H1 (cell line): ENCODE results near the gene SESN2. TPM values are rescaled to one million over a fixed set of nuclear protein-coding genes. Genes with fewer than 3 reads are reported as not detected.

Source experiments
- CTCF ChIA-PET: fragments of 300-600 bp; sonication (Branson Sonifier 250); formaldehyde crosslinking; loops from one replicate; lab custom pipeline; 2021; ENCODE audit not compliant: partially characterized antibody; lab: Charles Lee
- POLR2A ChIA-PET: fragments of 300-600 bp; sonication (Branson Sonifier 250); formaldehyde crosslinking; loops from one replicate; lab custom pipeline; 2021; ENCODE audit warnings: inconsistent platforms; ENCODE audit not compliant: partially characterized antibody; lab: Charles Lee
- DNase-seq, 2 experiments: peaks; one replicate each; pipeline versions ENCODE4 v3.0.0 to v3.0.0-alpha.2; 2010 to 2022; ENCODE audit warnings: low spot score in 2 of 2, low read depth in 1 of 2, mixed read lengths in 1 of 2
- FAIRE-seq: peaks from 2 replicates; lab custom pipeline; 2011; peaks lifted over from hg19 to GRCh38; lab: Jason Lieb, UNC
- H2AFZ ChIP-seq: 2 replicates; pipeline ENCODE4 v1.8.1; 2012; ENCODE audit warnings: low read length, inconsistent platforms
- H2AK5ac ChIP-seq: 2 replicates; pipeline ENCODE4 v1.6.1; 2013; ENCODE audit warnings: low read depth, low read length
- H2BK120ac ChIP-seq: replicated peaks from 2 replicates; pipeline ENCODE3; 2013; ENCODE audit warnings: low read depth, low read length, inconsistent platforms
- H2BK12ac ChIP-seq: 2 replicates; pipeline ENCODE4 v1.6.1; 2013; ENCODE audit warnings: low read depth, low read length
- H2BK15ac ChIP-seq: 2 replicates; pipeline ENCODE4 v1.6.1; 2013; ENCODE audit warnings: low read length
- H2BK20ac ChIP-seq: 2 replicates; pipeline ENCODE4 v1.6.1; 2013; ENCODE audit warnings: low read length
- H2BK5ac ChIP-seq: 2 replicates; pipeline ENCODE4 v1.6.1; 2013; ENCODE audit warnings: low read depth, low read length
- H3K14ac ChIP-seq: 2 replicates; pipeline ENCODE4 v1.6.1; 2013; ENCODE audit warnings: inconsistent platforms; ENCODE audit not compliant: insufficient read length
- H3K18ac ChIP-seq: 2 replicates; pipeline ENCODE4 v1.6.1; 2013; ENCODE audit warnings: low read length; ENCODE audit errors: extremely low read depth
- H3K23ac ChIP-seq: 2 replicates; pipeline ENCODE4 v1.6.1; 2013; ENCODE audit warnings: inconsistent platforms; ENCODE audit not compliant: insufficient read length
- H3K23me2 ChIP-seq: 2 replicates; pipeline ENCODE4 v1.6.1; 2013; ENCODE audit warnings: low read depth, low read length
- H3K27ac ChIP-seq: 2 replicates; pipeline ENCODE4 v1.6.1; 2011; ENCODE audit warnings: low read depth, low read length, inconsistent platforms
- H3K27me3 ChIP-seq, 4 experiments: replicated peaks in 1 of 4; 1 replicate in 1 of 4; 2 replicates in 3 of 4; pipeline versions ENCODE4 v1.6.1 to v1.8.1; 2011 to 2013; ENCODE audit warnings: low read length in 3 of 4, mild to moderate bottlenecking in 3 of 4, inconsistent platforms in 2 of 4, mixed read lengths in 2 of 4, moderate library complexity in 1 of 4; ENCODE audit not compliant: control insufficient read depth in 3 of 4, insufficient read depth in 3 of 4; ENCODE audit errors: extremely low read depth in 1 of 4
- H3K36me3 ChIP-seq, 4 experiments: 2 replicates each; pipeline versions ENCODE4 v1.6.1 to v1.8.1; 2011 to 2013; ENCODE audit warnings: mild to moderate bottlenecking in 4 of 4, low read length in 3 of 4, moderate library complexity in 2 of 4, control low read depth in 1 of 4, inconsistent platforms in 1 of 4; ENCODE audit not compliant: insufficient read depth in 4 of 4, control insufficient read depth in 2 of 4
- H3K4ac ChIP-seq: replicated peaks from 2 replicates; pipeline ENCODE3; 2013; ENCODE audit warnings: low read length, low read depth, mixed read lengths, inconsistent platforms; ENCODE audit not compliant: insufficient read length
- H3K4me1 ChIP-seq, 4 experiments: replicated peaks in 1 of 4; 1 replicate in 1 of 4; 2 replicates in 3 of 4; pipeline versions ENCODE4 v1.6.1 to v1.8.1; 2011 to 2013; ENCODE audit warnings: low read length in 3 of 4, inconsistent platforms in 2 of 4, mixed read lengths in 1 of 4; ENCODE audit not compliant: insufficient read depth in 4 of 4, control insufficient read depth in 3 of 4
- H3K4me2 ChIP-seq, 2 experiments: 2 replicates each; pipeline versions ENCODE4 v1.6.1 to v1.8.1; 2011 to 2013; ENCODE audit warnings: low read depth in 2 of 2, low read length in 2 of 2, control low read depth in 1 of 2, inconsistent platforms in 1 of 2, mild to moderate bottlenecking in 1 of 2; ENCODE audit not compliant: insufficient read depth in 1 of 2
- H3K4me3 ChIP-seq, 4 experiments: fragments of 200-600, 300-600 bp in 1 of 4; sonication (generic), shearing (Covaris generic), sonication (Bioruptor Twin) in 1 of 4; 2 replicates each; pipeline versions ENCODE4 v1.5.1 to v1.8.1; 2011 to 2016; ENCODE audit warnings: low read length in 4 of 4, low read depth in 3 of 4, control low read depth in 2 of 4, inconsistent platforms in 2 of 4, mild to moderate bottlenecking in 2 of 4, mixed read lengths in 1 of 4, moderate library complexity in 1 of 4; ENCODE audit not compliant: insufficient read depth in 2 of 4; ENCODE audit errors: extremely low read depth in 1 of 4
- H3K56ac ChIP-seq: replicated peaks from 2 replicates; pipeline ENCODE3; 2013; ENCODE audit warnings: low read depth, mild to moderate bottlenecking, mixed read lengths, low read length, inconsistent platforms; ENCODE audit not compliant: insufficient read length
- H3K79me1 ChIP-seq: 2 replicates; pipeline ENCODE4 v1.6.1; 2013; ENCODE audit warnings: low read depth, low read length, control low read depth
- H3K79me2 ChIP-seq, 2 experiments: 2 replicates each; pipeline versions ENCODE4 v1.6.1 to v1.8.1; 2012 to 2013; ENCODE audit warnings: low read length in 2 of 2, mild to moderate bottlenecking in 2 of 2, inconsistent platforms in 1 of 2; ENCODE audit not compliant: insufficient read depth in 2 of 2, control insufficient read depth in 1 of 2
- H3K9ac ChIP-seq, 4 experiments: replicated peaks in 1 of 4; 1 replicate in 1 of 4; 2 replicates in 3 of 4; pipeline versions ENCODE4 v1.6.1 to v1.8.1; 2011 to 2013; ENCODE audit warnings: low read depth in 3 of 4, low read length in 3 of 4, control low read depth in 2 of 4, mild to moderate bottlenecking in 2 of 4, moderate library complexity in 2 of 4, inconsistent platforms in 1 of 4; ENCODE audit errors: extremely low read depth in 1 of 4
- H3K9me3 ChIP-seq, 2 experiments: 2 replicates each; pipeline versions ENCODE4 v1.6.1 to v1.8.1; 2012 to 2013; ENCODE audit warnings: mild to moderate bottlenecking in 2 of 2, moderate library complexity in 2 of 2, control low read depth in 1 of 2, inconsistent platforms in 1 of 2, low read depth in 1 of 2, low read length in 1 of 2, mixed read lengths in 1 of 2; ENCODE audit not compliant: insufficient read depth in 2 of 2
- H4K20me1 ChIP-seq, 2 experiments: replicated peaks in 1 of 2; 2 replicates each; pipeline versions ENCODE3 to v1.8.1; 2011 to 2013; ENCODE audit warnings: inconsistent platforms in 2 of 2, low read length in 2 of 2, mild to moderate bottlenecking in 1 of 2; ENCODE audit not compliant: insufficient read depth in 2 of 2, control insufficient read depth in 1 of 2
- H4K5ac ChIP-seq: 2 replicates; pipeline ENCODE4 v1.6.1; 2013; ENCODE audit warnings: low read length, low read depth, mixed read lengths, inconsistent platforms; ENCODE audit not compliant: insufficient read length
- H4K8ac ChIP-seq: 2 replicates; pipeline ENCODE4 v1.8.0; 2013; ENCODE audit warnings: mild to moderate bottlenecking, moderate library complexity, low read length, inconsistent platforms; ENCODE audit not compliant: insufficient read depth; ENCODE audit errors: extremely low read depth
- H4K91ac ChIP-seq: replicated peaks from 2 replicates; pipeline ENCODE3; 2013; ENCODE audit warnings: low read length, mixed read lengths, inconsistent platforms; ENCODE audit not compliant: insufficient read length
- GTF2F1 ChIP-seq: IDR thresholded peaks from 2 replicates; pipeline ENCODE4 v1.6.1; 2012; ENCODE audit warnings: low read depth, low read length, improper control_type of control experiment, borderline replicate concordance
- PHF8 ChIP-seq: fragments of 200-600 bp; sonication (generic); conservative IDR thresholded peaks from 2 replicates; pipeline ENCODE4 v1.7.1; 2012; ENCODE audit warnings: low read depth, mild to moderate bottlenecking, inconsistent platforms, low read length, moderate library complexity
- RAD21 ChIP-seq, 2 experiments: IDR thresholded peaks in 1 of 2; conservative IDR thresholded peaks in 1 of 2; 2 replicates each; pipeline ENCODE4 v1.6.1; 2011; ENCODE audit warnings: low read depth in 2 of 2, low read length in 2 of 2, improper control_type of control experiment in 1 of 2, inconsistent platforms in 1 of 2, mild to moderate bottlenecking in 1 of 2, moderate library complexity in 1 of 2
- RBBP5 ChIP-seq: IDR thresholded peaks from 2 replicates; pipeline ENCODE4 v1.7.1; 2012; ENCODE audit warnings: low read depth, mild to moderate bottlenecking, inconsistent platforms, low read length, moderate library complexity, borderline replicate concordance
- TEAD4 ChIP-seq: IDR thresholded peaks from 2 replicates; pipeline ENCODE4 v1.6.1; 2012; ENCODE audit warnings: low read depth, low read length, inconsistent platforms, mixed read lengths
- WGBS, 2 experiments: shearing (Covaris generic) in 1 of 2; methylation state at CpG; one replicate each; pipeline versions ENCODE4 v1.1.6 to v1.1.7; 2013 to 2015; ENCODE audit warnings: low lambda C conversion rate in 2 of 2, mixed read lengths in 2 of 2, inconsistent platforms in 1 of 2, low coverage in 1 of 2, missing lambda C conversion rate in 1 of 2; ENCODE audit not compliant: insufficient replicate concordance in 2 of 2, insufficient coverage in 1 of 2, insufficient read length in 1 of 2; ENCODE audit errors: extremely low coverage in 1 of 2, missing lambda C conversion rate in 1 of 2; 5-methylcytosine and 5-hydroxymethylcytosine counted together
- polyA plus RNA-seq, 7 experiments: library from polyadenylated mRNA; depleted of rRNA in 3 of 7; stranded (reverse) in 5 of 7; unstranded in 2 of 7; fragments of >200 nt in 5 of 7; fragments of 200-250 nt in 2 of 7; gene quantifications; 1 replicate in 5 of 7; 2 replicates in 1 of 7; 4 replicates in 1 of 7; pipeline versions ENCODE4 v1.2.1 to v1.2.3, GENCODE V29; 2011 to 2013; ENCODE audit warnings: missing spikeins in 2 of 7, mixed read lengths in 2 of 7
- total RNA-seq: library from RNA; stranded (reverse); fragmentation: NEBNext Ultra II Directional; extraction: Animal tissue kit (Norgen Biotek cat#: 25700); gene quantifications from 2 replicates; pipeline ENCODE4 v1.2.1, GENCODE V29; 2021
- TF ChIP-seq, protein P1 (sequence below), 3 experiments: IDR thresholded peaks; 1 replicate in 2 of 3; 2 replicates in 1 of 3; pipeline versions ENCODE4 v1.5.1 to v1.6.1; 2011; ENCODE audit warnings: low read length in 3 of 3, mild to moderate bottlenecking in 3 of 3, inconsistent platforms in 2 of 3, low read depth in 1 of 3, moderate library complexity in 1 of 3; ENCODE audit not compliant: insufficient read depth in 1 of 3; ENCODE audit errors: control extremely low read depth in 1 of 3

Gene SESN2
- total and polyA plus RNA-seq, 2 of the 8 experiments (the other 6 are each of a cell fraction or from before 2014, with no cell fraction given), result 25.1 to 33.0 TPM

DNA sequence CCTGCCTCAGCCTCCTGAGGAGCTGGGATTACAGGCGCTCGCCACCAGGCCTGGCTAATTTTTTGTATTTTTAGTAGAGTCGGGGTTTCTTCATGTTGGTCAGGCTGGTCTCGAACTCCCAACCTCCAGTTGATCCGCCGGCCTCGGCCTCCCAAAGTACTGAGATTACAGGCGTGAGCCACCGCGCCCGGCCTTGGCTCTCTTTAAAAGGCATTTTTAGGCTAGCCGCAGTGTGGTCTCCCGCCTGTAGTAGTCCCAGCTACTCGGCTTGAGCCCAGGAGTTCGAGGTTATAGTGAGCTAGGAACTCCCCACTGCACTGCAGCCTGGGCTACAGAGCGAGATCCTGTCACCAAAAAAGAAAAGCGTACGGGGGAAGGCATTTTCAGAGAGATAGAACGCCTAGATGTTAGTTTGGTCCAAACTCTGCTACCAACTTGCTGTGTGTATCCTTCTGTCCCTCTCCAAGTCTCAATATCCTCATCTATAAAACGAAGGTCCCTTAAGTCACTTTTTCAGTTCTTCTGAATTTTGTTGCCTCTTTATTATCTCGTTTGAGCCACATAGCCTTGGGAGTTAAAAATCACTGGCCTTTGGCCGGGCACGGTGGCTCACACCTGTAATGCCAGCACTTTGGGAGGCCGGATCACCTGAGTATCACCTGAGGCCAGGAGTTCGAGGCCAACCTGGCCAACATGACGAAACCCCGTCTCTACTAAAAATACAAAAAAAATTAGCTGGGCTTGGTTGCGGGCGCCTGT is 70.3 kb downstream of the SESN2 start:
- no peak overlapping the region for H2BK15ac ChIP-seq
- peak overlapping the region; percentile 57 to 60 for H3K4me2 ChIP-seq
- ChIA-PET POLR2A (interaction anchor here (0.7 to 3.6 kb wide), 24 partner anchors 8 to 443 kb away, joined by 3 to 29 read pairs (median 4); partner anchors contain the start of genes EYA3, PHACTR4, RCC1 and RNU11), CTCF (interaction anchor here (0.6 to 3.0 kb wide), 7 partner anchors 11 to 437 kb away, joined by 3 to 14 read pairs (median 4); no protein-coding TSS in a partner anchor)
- FAIRE-seq, result no peak
- H3K4ac ChIP-seq, result no peak overlapping the region
- H3K27me3 ChIP-seq, result no peaks in the 10 kb centered on the region; a peak in 1 of 7 replicates
- no peak overlapping the region for H3K14ac ChIP-seq
- H4K8ac ChIP-seq, result no peak overlapping the region; the same call in 1 of the 2 replicates
- no peak overlapping the region for H2AFZ ChIP-seq
- 0 out of 2 replicates have a peak, but pooled peaks cover 2% of the 10 kb centered on the region for H3K23me2 ChIP-seq
- no peaks in the 10 kb centered on the region; a peak in 1 of 7 replicates for H3K4me1 ChIP-seq
- peak overlapping the region; percentile 49 to 74 (median 72) for H3K4me3 ChIP-seq
- no peak overlapping the region for H2BK20ac ChIP-seq
- no peaks in the 10 kb centered on the region for H3K79me1 ChIP-seq
- H3K23ac ChIP-seq, result no peak overlapping the region
- no peaks in the 10 kb centered on the region for H3K9me3 ChIP-seq
- H3K56ac ChIP-seq, result no peak overlapping the region
- peak overlapping the region; percentile 55; the same call in 1 of the 2 replicates for H3K27ac ChIP-seq
- no peak overlapping the region for H4K91ac ChIP-seq
- peak in 1 of 2 experiments; percentile 56 for DNase-seq
- no peak overlapping the region; the same call in 1 of the 2 replicates for H2BK5ac ChIP-seq
- WGBS, 2 experiments, result 58% methylated on average over 29 of the region's 29 CpGs; no CpG with 5 or more reads in 1 of the 2 experiments
- peak overlapping the region; percentile 40 to 76 (median 68) for H3K9ac ChIP-seq
- no peak overlapping the region for H3K18ac ChIP-seq
- TF ChIP-seq TEAD4 (no peak), RBBP5 (0 out of 2 replicates have a peak, but pooled peaks have one; percentile 42), GTF2F1 (no peak), RAD21 (IDR thresholded peaks at IDR 0.05 in 1 of 2, conservative IDR thresholded peaks at IDR 0.05 in 1 of 2; ENCODE audit: low read depth in 2 of 2, low read length in 2 of 2) (peak in 1 of 2 experiments; percentile 17; a peak in 1 of 4 replicates), PHF8 (peak; percentile 26; the same call in 1 of the 2 replicates)
- TF ChIP-seq, protein P1, sequence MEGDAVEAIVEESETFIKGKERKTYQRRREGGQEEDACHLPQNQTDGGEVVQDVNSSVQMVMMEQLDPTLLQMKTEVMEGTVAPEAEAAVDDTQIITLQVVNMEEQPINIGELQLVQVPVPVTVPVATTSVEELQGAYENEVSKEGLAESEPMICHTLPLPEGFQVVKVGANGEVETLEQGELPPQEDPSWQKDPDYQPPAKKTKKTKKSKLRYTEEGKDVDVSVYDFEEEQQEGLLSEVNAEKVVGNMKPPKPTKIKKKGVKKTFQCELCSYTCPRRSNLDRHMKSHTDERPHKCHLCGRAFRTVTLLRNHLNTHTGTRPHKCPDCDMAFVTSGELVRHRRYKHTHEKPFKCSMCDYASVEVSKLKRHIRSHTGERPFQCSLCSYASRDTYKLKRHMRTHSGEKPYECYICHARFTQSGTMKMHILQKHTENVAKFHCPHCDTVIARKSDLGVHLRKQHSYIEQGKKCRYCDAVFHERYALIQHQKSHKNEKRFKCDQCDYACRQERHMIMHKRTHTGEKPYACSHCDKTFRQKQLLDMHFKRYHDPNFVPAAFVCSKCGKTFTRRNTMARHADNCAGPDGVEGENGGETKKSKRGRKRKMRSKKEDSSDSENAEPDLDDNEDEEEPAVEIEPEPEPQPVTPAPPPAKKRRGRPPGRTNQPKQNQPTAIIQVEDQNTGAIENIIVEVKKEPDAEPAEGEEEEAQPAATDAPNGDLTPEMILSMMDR (IDR thresholded peaks at IDR 0.05; ENCODE audit: control extremely low read depth in 1 of 3, insufficient read depth in 1 of 3, low read depth in 1 of 3, low read length in 3 of 3), result peak in 2 of 3 experiments; percentile 6 to 22; a peak in 2 of 4 replicates
- H3K79me2 ChIP-seq, result no peaks in the 10 kb centered on the region; a peak in 1 of 4 replicates
- H2AK5ac ChIP-seq, result 0 out of 2 replicates have a peak overlapping the region, but pooled peaks have one; percentile 6
- H2BK12ac ChIP-seq, result no peak overlapping the region
- H4K20me1 ChIP-seq, result peaks cover under 1 to 2% of the 10 kb centered on the region in 2 experiments
- H4K5ac ChIP-seq, result no peak overlapping the region
- H3K36me3 ChIP-seq, result peaks cover 4 to 23% (median 10%) of the 10 kb centered on the region in 4 experiments; a peak in 6 of 8 replicates
- no peak overlapping the region for H2BK120ac ChIP-seq
